PC-9 (cell line): ENCODE results near the gene ACMSD. TPM values are rescaled to one million over a fixed set of nuclear protein-coding genes. Genes with fewer than 3 reads are reported as not detected.
A peak's percentile ranks its signal among the peaks of the same experiment; 100 is the strongest.

ENCODE experiments used
- BruUV-seq: library from RNA; stranded (reverse); fragments of 400-500 nt; replicated peaks from 2 replicates; lab custom pipeline; 2021; lab: Mats Ljungman, UMichigan
- CTCF ChIA-PET: fragments of 300-600 bp; sonication (Branson Sonifier 250); formaldehyde crosslinking; loops from one replicate; lab custom pipeline; 2022; ENCODE audit warnings: antibody characterized with exemption; lab: Charles Lee
- POLR2A ChIA-PET: fragments of 300-600 bp; sonication (Branson Sonifier 250); formaldehyde crosslinking; loops from one replicate; lab custom pipeline; 2022; ENCODE audit warnings: antibody characterized with exemption; ENCODE audit not compliant: unreplicated experiment; lab: Charles Lee
- DNase-seq, 2 experiments: peaks; one replicate each; pipeline versions ENCODE4 v3.0.0 to v3.0.0-alpha.2; 2015 to 2022; ENCODE audit warnings: mixed read lengths in 1 of 2
- H2AFZ ChIP-seq: fragments of 200-600 bp; sonication (generic); 2 replicates; pipeline ENCODE4 v1.8.1; 2017; ENCODE audit warnings: antibody characterized with exemption
- H3F3A ChIP-seq: fragments of 200-600 bp; sonication (generic); 2 replicates; pipeline ENCODE4 v1.8.1; 2017; ENCODE audit warnings: antibody characterized with exemption, mild to moderate bottlenecking, low read depth; ENCODE audit not compliant: insufficient read depth
- H3K27ac ChIP-seq: fragments of 200-600 bp; sonication (generic); 2 replicates; pipeline ENCODE4 v1.6.1; 2016; ENCODE audit warnings: mixed run types
- H3K27me3 ChIP-seq: fragments of 200-600 bp; sonication (generic); 2 replicates; pipeline ENCODE4 v1.6.1; 2016; ENCODE audit warnings: low read depth, mixed run types; ENCODE audit not compliant: insufficient read depth
- H3K36me3 ChIP-seq: fragments of 200-600 bp; sonication (generic); 2 replicates; pipeline ENCODE4 v1.6.1; 2016; ENCODE audit warnings: low read depth, mixed run types
- H3K4me1 ChIP-seq: fragments of 200-600 bp; sonication (generic); replicated peaks from 2 replicates; pipeline ENCODE4 v1.6.1; 2016; ENCODE audit warnings: mixed run types; ENCODE audit not compliant: insufficient read depth
- H3K4me2 ChIP-seq: fragments of 200-600 bp; sonication (generic); 2 replicates; pipeline ENCODE4 v1.6.1; 2017; ENCODE audit warnings: mixed run types
- H3K4me3 ChIP-seq: fragments of 200-600 bp; sonication (generic); 2 replicates; pipeline ENCODE4 v1.6.1; 2016; ENCODE audit warnings: mixed run types
- H3K79me2 ChIP-seq: fragments of 200-600 bp; sonication (generic); 2 replicates; pipeline ENCODE4 v1.6.1; 2017; ENCODE audit warnings: low read depth, mixed run types
- H3K9me2 ChIP-seq: fragments of 200-600 bp; sonication (generic); 2 replicates; pipeline ENCODE4 v1.8.1; 2017; ENCODE audit warnings: mild to moderate bottlenecking; ENCODE audit not compliant: insufficient read depth
- H3K9me3 ChIP-seq: fragments of 200-600 bp; sonication (generic); 2 replicates; pipeline ENCODE4 v1.8.1; 2016; ENCODE audit warnings: low read depth; ENCODE audit not compliant: insufficient read depth
- H4K20me1 ChIP-seq: fragments of 200-600 bp; sonication (generic); 2 replicates; pipeline ENCODE4 v1.8.1; 2017; ENCODE audit not compliant: insufficient read depth
- CTCF ChIP-seq: fragments of 200-600 bp; sonication (generic); conservative IDR thresholded peaks from 2 replicates; pipeline ENCODE4 v1.6.1; 2017; ENCODE audit warnings: mixed run types, antibody characterized with exemption, mild to moderate bottlenecking, moderate library complexity
- EZH2 ChIP-seq: fragments of 200-600 bp; sonication (generic); IDR thresholded peaks from 2 replicates; pipeline ENCODE4 v1.8.0; 2017; ENCODE audit warnings: antibody characterized with exemption, low read depth
- intact Hi-C: fragments of 100-400 bp; cut with micrococcal nuclease; formaldehyde crosslinking; loops from one replicate; pipeline ENCODE4 v1.10.0; 2022; ENCODE audit not compliant: unreplicated experiment
- total RNA-seq: library from RNA; stranded (reverse); gene quantifications from 2 replicates; pipeline ENCODE4 v1.2.3, GENCODE V29; 2021

ACMSD gene
- total RNA-seq, 1 experiment from 2014 or later: not detected

GRCh38 chr2:134911400-134911785 lies 73.0 kb downstream of the ACMSD start:
- peaks cover 9% of the 10 kb centered on the region; the same call in 1 of the 2 replicates for H3K9me3 ChIP-seq
- no peaks in the 10 kb centered on the region for H4K20me1 ChIP-seq
- no peak overlapping the region for H3K4me2 ChIP-seq
- ChIA-PET CTCF (no interaction called here), POLR2A (no interaction called here)
- no peak overlapping the region for H3K27ac ChIP-seq
- no peaks in the 10 kb centered on the region for H3F3A ChIP-seq
- H3K4me3 ChIP-seq: no peak overlapping the region
- peaks cover 3% of the 10 kb centered on the region for H3K4me1 ChIP-seq
- BruUV-seq: no TSS peak
- H3K36me3 ChIP-seq: no peaks in the 10 kb centered on the region
- TF ChIP-seq CTCF (no peak), EZH2 (no peak)
- intact Hi-C loops: loop anchor here (10.0 kb wide), 2 partner anchors 143 to 797 kb away; partner anchors contain the start of gene RAB3GAP1
- H3K27me3 ChIP-seq: no peaks in the 10 kb centered on the region
- no peak overlapping the region for H2AFZ ChIP-seq
- no peak for DNase-seq
- H3K9me2 ChIP-seq: no peaks in the 10 kb centered on the region
- no peaks in the 10 kb centered on the region for H3K79me2 ChIP-seq

- Histone ChIP-seq H3K79me2 (no peaks in the 10 kb centered on the region), H3K4me2 (no peak overlapping the region), H3K9me3 (peaks cover 9% of the 10 kb centered on the region; the same call in 1 of the 2 replicates), H3K36me3 (no peaks in the 10 kb centered on the region), H3F3A (peaks cover 6% of the 10 kb centered on the region; the same call in 1 of the 2 replicates), H3K9me2 (no peaks in the 10 kb centered on the region), H3K4me3 (no peak overlapping the region), H4K20me1 (no peaks in the 10 kb centered on the region), H2AFZ (no peak overlapping the region), H3K27ac (no peak overlapping the region), H3K27me3 (no peaks in the 10 kb centered on the region), H3K4me1 (peaks cover 11% of the 10 kb centered on the region)
- TF ChIP-seq EZH2: no peak
- TF ChIP-seq CTCF: no peak
- intact Hi-C loops: loop anchor here (10.0 kb wide), 2 partner anchors 142 to 798 kb away; partner anchors contain the start of gene RAB3GAP1
- ChIA-PET CTCF (no interaction called here), POLR2A (no interaction called here)
- no TSS peak for BruUV-seq
- DNase-seq: no peak
Observed at GRCh38 chr2:134912361-134912760, 73.9 kb downstream of the ACMSD start.

- peak in 1 of 2 experiments; percentile 6 for DNase-seq
- TF ChIP-seq CTCF: no peak
- no peak for TF ChIP-seq EZH2
- peak overlapping the region; percentile 88 for H3K4me3 ChIP-seq
- ChIA-PET POLR2A (interaction anchor here (0.7 kb wide), 1 partner anchor 9 kb away, joined by 3 read pairs; no protein-coding TSS in a partner anchor), CTCF (interaction anchor here (0.7 to 1.0 kb wide), 2 partner anchors 458 to 466 kb away, joined by 4 read pairs; no protein-coding TSS in a partner anchor)
- intact Hi-C loops: loop anchor here (5.0 to 10.0 kb wide), 3 partner anchors 137 to 803 kb away; partner anchors contain the start of genes R3HDM1, RAB3GAP1 and ZRANB3
- peaks cover 7% of the 10 kb centered on the region; the same call in 1 of the 2 replicates for H3K36me3 ChIP-seq
- H3K79me2 ChIP-seq: peaks cover 37% of the 10 kb centered on the region
- H3K9me2 ChIP-seq: no peaks in the 10 kb centered on the region
- H3K4me1 ChIP-seq: peaks cover 27% of the 10 kb centered on the region
- peaks cover 29% of the 10 kb centered on the region for H4K20me1 ChIP-seq
- no TSS peak for BruUV-seq
- H2AFZ ChIP-seq: peak overlapping the region; percentile 100
- peaks cover 12% of the 10 kb centered on the region for H3F3A ChIP-seq
- H3K27ac ChIP-seq: peak overlapping the region; percentile 94
- H3K27me3 ChIP-seq: no peaks in the 10 kb centered on the region
- peaks cover 9% of the 10 kb centered on the region; the same call in 1 of the 2 replicates for H3K9me3 ChIP-seq
- peak overlapping the region; percentile 94 for H3K4me2 ChIP-seq
Observed at GRCh38 chr2:134917360-134917865, 79.0 kb downstream of the ACMSD start.
